IPS-NIHi7 (cell line): ENCODE measurements around the gene JAZF1.
A peak's percentile ranks its signal among the peaks of the same experiment; 100 is the strongest.
"Not testable (repeated sequence)": the region's sequence is repeated elsewhere in the genome, so short reads cannot be mapped to it uniquely, and the experiment has no call there.

Experiments
- DNase-seq: peaks from one replicate; pipeline ENCODE4 v3.0.0; 2012; ENCODE audit warnings: mixed read lengths; ENCODE audit errors: extremely low spot score

JAZF1 gene

DNA sequence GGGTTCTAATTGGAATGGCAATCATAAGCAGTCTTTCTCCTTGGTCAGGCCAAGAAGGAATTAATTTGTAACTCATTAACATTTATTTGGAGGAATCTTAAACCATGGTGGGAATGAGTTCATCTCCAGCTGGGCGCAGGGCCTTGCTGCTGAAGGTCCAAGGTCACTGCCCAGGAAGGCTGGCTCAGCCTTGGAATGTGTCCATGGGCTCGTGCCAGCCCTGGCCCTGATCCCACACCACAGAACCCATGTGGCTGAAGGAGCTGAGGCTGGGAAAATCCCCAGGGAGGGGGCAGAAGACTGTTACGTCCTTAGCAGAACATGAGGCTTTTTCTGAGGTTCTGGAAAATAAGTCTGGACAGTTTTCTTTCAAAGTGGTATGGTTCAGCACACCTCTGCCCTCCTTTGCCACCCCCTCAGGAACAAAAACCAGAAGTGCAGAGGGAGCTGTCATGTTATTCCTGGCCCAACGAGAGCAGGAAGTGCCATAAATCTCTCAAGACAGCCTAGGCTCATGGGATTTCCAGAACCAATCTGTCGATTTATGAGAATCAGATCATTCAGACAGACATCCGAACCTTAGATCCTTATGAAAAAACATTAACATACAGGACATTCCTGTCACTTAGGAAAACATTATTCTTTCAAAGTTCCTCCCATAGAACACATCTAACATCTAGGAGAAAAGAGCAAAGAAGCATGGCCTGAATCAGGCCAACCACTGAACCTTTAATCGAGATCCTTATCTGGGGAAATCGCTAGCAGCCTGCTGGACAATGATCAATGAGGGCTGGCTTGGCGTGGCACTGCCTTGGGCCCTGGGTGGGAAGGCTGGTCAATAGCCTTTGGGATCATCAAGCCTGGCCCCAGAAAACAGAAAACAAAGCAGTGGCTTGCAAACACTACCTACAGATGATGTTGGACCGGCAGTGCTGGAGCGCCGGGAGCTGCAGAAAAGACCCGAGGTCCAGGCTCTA lies 306.3 kb downstream of the JAZF1 start:
- no peak for DNase-seq

DNA sequence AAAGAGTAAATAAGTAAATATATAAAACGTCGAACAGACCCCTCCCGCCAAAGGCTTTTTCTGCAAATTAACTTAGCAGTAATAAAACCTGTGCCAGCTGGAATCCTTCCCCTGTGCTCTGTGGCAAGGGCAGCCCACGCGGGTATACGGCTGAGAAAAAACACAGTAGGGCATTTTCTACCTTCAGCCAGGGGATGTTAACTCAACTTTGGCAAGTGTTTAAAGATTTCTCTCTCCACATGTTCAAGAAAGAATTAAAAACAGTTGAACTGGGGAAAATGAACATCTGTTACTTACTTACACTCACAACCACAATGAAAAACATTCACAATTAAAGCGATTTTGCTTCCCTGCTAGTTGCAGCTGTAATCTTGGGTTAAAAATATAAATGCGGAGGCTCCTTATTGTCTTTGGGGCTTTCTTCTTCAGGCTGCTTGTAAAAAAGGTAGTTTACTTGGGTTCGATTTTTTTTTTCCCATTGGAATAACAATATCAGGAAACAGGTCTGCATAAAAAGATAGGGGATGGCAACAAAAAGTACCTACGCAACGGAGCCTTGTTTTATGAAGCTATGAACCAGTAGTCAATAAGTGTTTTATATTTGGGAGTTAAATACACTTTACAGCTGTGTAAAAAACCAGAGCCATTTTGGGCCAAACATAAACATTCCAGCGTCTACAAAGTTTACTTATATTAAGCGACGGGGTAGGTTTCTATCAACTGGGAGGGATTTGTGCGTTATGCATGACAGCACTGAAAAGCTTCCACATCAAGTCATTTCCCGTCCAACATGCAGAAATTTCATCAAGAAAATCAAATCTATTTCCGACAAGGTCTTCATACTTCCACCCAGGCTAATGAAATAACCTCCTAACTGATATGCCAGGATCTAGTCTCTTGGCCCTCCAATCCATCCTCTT lies 308.0 kb downstream of the JAZF1 start:
- DNase-seq = no peak

DNA sequence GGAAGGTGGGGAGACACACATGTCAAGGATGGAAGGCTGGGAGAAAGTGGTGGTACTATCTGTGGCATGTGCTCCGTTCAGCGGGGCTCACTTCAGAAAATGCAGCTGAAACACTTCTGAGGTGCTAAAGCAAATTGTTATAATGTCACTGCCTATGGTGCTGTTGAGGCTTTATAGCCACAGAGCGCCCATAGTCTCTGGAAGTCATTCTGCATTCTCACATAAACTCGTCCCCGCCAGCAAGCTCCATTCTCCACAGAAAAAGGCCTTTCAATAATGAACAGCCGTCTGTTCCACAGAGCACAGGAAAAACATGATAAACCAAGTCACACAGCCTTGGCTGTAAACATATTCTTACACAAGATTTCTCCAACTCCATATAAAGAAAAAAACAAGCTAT lies 308.7 kb downstream of the JAZF1 start:
- no peak for DNase-seq

DNA sequence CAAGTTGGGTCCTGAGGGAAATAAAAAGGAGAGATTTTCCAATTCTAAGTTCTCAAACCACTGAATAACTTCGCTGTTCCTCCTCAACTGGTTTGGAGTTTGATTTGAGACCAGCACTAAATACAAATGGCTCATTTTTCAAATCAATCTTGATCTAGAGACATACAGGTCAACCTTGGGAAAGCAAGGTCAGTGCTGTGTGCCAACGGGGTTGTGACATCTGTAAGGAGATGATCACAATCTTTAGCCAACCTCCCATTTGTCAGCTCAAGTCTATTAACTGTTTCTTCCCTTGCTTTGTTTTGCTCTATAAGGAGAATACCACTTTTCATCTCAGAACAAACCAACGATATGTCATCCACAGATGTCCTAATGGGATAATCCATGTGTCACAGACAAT lies 309.5 kb downstream of the JAZF1 start:
- DNase-seq = no peak

DNA sequence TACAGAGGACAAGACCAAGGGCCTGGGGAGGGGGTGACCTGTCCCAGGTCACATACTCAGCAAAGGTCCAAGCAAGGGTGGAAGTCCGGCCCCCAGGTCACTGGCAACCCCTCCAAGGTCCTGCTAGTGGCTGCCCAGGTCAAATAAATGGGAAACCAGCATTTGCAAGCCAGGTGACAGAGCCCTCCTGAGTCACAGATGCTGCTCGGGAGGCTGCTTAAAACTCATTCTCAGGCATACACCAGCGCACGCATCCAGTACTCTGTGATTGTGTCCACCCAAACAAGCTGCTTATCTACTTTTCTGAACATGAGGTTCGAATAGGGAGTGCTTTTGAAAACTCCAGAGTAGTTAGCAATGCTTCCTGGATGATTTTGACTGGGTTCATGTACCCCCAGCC lies 310.0 kb downstream of the JAZF1 start:
- DNase-seq = no peak

DNA sequence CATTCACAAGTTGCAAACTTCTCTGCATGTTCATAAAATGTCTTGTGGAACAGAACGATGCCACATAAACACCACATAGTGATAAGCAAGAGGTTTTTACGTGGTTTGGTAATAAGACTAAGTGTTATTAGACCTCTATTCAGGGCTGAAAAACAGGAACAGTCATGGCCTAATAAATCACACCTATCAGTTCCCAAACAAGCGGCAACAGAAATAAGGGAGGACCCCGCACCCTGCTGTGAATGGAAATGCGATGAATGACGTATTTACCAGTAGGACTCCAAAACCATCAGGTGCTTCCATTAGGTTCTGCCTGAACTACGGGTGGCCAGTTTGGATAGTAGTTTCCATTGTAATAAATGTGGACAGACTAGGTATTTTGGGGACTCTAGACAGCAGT lies 311.5 kb downstream of the JAZF1 start:
- no peak for DNase-seq

DNA sequence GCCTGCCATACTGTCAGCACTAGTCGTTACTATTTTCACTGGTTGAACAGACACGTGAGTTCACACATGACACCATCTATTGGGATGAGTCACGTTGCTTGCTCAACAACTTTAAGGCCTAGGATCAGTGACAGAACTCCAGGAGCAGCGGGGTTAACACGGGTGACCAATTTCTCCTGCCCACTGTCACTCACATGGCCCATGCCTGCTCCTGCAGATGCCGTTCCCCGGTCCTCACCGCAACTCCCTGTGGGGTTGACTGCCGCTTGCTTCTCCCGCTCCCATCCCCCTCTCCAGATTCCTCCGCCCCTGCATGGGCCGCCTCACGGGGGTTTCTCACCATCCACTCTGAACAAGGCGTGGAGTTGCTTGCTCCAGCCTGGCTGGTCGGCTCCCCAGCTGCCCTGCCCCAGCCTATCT lies 312.5 kb downstream of the JAZF1 start:
- DNase-seq = no peak

DNA sequence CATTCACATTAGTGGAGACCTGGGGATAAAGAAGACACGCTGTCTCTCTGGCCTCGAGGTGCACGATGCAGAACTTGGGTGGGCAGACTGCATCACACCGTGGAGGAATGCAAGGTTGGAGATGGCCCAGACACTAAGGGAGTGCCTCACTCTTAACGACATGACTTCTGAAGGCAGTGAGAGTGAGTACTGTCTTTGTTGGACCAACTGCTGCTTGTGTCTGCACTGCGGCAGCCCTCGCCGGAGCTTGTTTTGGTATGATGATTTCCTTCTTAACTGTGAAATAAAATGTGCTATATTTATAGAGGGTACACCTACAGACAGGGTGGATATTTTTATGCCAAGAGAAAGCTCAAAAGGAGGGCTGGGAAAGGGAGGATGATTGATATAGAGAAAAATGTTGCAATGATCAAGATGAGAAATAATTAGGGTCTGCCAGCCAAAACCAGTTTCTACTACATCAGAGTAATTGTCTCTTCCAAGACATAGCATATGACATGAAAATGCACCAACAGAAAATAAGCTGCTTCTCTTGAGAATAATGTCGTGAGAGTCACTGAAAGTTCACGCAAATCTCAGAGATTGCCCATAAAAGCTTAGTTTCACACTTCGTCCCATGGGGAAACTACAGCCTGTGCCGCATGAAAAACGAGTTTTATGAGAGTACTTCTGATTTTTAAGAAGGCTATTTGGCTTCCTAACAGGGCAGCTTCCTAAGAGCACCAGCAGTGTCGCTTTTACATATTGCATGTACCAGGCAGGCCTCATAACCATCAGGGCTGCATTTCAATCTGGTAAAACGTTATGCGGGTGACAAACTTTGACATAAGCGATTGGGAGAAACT lies 313.5 kb downstream of the JAZF1 start:
- DNase-seq = no peak

DNA sequence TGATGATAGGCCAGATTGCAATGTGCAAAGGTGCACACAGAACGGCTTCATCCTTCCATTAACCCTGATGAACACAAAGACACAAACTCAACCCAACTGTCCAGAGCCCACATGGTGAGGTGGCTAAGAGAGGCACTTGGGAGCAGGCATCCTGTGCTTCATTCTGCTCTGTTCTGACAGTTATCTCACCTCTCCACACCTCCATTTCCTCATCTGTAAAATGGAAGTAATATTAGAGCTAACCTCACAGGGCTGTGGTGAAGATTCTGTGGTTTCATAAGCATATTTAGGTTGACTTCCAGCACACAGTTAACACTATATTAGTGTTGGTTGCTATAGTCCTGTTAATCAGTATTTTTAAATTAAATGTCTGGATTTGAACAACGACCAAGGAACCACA lies 314.3 kb downstream of the JAZF1 start:
- DNase-seq = no peak

DNA sequence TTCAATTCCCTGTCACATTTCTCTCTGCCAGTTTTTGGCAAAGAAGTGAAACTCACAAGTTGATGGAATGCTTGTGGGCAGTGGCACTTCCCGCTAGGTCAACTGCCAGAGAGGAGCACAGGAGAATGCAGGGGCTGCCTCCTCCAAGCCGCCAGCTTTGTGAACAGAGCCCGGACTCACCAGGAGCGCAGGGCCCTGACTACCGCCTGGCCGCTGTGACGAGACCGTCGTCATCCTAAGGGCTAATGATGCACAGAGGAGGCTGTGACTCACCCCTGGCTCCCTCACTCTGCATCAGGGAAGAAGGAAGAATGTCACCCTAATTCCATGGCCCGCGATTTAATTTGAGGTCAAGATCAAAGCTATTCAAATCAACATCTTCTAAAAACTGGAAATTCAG lies 316.7 kb downstream of the JAZF1 start:
- peak; percentile 45 for DNase-seq

DNA sequence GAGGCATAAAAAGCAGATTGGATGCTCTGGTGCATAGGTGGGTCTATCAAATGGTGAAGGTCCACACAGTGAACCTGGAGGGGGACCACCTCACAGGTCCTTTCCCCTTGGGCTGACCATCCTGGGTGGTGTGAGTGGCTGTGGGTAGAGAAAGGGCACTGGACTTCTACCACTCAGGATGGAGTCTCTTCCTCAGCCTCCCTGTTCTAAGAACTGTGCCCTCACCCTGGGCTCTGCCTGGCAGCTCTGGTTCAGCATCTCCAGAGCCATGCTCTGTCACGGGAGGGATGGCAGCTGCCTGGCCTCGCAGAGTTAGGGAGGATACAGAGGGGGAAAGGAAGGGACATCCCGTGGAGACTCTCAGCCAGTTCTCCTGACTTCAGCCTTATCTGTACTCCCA lies 318.8 kb downstream of the JAZF1 start:
- DNase-seq = no peak

DNA sequence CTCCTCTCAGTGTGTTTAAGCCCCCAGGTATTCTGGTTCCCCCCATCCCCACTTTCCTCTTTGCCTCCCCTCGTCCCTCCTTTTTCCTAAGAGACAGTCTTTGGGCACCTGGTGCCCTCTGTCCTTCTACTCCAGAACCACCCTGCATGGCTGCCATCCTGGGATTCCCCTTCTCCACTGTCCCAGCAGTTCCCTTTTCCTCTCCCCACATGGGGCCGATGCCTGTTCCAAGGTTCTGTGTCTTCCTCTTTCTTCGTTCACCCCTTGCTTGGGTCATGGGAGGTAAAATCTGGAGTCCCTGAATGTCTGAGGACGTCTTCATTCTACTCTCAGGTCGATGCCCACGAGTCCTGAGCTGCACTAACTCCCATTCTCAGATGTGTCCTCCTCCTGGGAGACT lies 319.8 kb downstream of the JAZF1 start:
- no peak for DNase-seq

DNA sequence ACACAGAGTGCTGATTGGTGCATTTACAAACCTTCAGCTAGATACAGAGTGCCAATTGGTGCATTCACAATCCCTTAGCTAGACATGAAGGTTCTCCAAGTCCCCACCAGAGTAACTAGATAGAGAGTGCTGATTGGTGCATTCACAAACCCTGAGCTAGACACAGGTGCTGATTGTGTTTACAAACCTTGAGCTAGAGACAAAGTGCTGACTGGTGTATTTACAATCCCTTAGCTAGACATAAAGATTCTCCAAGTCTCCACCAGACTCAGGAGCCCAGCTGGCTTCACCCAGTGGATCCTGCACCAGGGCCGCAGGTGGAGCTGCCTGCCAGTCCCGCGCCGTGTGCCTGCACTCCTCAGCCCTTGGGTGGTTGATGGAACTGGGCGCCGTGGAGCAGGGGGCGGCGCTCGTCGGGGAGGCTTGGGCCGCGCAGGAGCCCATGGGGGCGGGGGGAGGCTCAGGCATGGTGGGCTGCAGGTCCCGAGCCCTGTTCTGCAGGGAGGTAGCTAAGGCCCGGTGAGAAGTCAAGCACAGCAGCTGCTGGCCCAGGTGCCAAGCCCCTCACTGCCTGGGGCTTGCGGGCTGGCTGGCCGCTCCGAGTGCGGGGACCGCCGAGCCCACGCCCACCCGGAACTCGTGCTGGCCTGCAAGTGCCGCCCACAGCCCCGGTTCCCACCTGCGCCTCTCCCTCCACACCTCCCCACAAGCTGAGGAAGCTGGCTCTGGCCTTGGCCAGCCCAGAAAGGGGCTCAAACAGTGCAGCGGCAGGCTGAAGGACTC lies 323.7 kb downstream of the JAZF1 start:
- not testable (repeated sequence) for DNase-seq

DNA sequence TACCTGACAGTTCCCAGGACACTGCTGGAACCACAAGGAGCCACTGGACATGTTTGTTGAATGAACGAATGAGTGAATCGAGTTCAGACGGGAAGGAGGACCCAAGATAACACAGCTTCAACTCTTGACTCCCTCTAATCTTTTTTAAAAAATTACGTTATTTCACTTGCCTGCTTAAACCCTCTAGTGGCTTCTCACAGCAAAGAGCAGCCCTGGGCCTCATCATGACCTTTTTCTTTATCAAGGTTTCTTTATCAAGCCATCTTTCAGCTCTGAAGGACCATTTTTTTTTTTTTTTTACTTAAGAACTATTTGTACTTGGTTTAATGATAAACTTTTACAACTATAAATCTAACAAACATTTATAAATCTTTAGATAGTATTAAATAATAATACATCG lies 330.1 kb downstream of the JAZF1 start:
- no peak for DNase-seq

DNA sequence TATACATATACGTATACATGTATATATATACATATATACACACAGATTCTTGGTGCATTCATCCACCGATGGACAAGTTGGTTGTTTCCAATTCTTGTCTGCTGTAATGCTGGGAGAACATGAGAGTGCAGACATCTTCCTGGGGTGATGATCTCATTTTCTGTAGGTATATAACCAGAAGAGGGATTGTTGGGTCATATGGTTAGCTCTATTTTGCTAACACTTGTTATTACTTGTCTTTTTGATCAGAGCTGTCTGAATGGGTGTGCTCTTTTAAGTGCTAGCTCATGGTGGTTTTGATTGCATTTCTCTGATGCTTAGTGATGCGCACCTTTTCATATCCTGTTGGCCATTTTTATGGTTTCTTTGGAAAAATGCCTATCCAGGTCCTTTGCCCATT lies 334.2 kb downstream of the JAZF1 start:
- DNase-seq = no peak

DNA sequence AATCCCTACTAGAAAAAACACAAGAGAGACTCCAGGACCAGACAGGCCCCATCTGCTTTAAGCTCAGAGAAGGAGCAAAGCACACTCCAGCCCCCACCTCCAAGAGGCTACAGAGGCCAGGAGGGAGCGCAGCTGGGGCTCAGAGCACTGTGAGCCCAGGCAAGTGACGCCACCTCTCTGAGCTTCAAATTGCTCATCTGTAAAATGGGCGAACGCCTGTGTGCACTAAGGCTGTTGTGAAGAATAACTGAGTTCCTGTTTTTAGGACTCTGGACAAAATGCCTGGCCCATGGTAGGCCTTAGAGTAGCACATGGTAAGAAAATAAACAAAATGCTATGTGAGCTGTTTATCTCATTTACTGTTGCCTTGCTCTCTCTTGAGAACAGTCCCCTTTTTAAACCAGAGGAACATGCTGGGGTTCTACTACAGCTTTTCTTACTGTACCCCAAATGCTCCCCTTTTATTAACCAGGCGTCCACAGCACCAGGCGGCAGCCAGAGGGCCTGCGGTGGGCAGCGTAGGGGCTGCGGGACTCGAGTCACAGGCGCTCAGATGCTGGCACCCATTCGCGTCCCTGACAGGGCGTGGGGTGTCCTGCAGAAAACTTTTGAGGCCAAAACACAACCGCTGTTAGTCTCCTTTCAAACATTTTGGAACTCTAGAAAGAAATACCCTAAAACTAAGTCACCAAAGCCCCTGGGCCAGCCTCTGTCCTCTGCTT lies 336.9 kb downstream of the JAZF1 start:
- DNase-seq = no peak

DNA sequence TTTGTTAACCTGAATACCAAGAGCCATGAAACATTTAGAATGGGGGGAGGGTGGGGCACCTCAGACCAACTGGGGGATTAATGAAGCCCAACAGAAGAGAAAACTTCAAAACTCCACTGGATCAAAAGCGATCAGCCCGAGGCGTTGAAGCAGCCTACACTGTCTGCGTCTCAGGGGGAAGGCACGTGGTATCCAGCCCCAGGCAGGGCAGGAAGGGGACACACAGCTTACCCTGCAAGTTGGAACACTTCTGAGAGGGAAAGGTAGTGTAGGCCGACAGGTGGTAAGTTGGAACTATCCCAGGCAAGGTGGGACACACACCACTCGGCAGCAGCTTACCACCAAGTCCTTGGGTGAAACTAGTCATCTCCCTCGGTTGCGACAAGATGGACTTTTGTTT lies 337.7 kb downstream of the JAZF1 start:
- DNase-seq = no peak

DNA sequence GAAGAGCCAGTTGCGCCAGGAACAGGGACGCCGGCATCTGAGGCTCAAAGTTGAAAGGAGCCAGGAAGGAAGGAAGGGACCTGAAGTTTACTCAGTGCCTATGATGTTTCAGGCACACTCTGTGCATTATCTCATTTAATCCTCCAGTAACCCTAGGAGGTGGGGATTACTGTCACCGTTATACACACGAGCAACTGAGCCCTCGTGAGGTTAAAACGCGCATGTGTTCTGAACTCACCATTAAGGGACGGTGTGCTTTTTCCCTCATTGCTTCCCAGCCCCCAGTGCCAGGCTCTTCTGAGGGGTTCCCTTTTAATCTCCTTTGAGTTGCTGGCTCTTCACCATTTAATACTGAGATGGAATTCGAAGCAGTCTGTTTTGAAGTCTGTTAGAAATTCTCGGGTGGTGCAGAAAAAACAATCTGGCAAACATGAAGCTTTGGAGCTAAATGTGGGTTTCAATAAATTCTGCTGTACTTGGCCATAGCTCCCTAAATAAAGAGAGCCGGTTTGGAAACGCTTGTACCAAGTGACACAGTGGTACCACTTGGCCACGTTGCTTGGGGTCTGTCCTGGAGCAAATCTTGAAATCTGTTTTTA lies 338.4 kb downstream of the JAZF1 start:
- DNase-seq = no peak

DNA sequence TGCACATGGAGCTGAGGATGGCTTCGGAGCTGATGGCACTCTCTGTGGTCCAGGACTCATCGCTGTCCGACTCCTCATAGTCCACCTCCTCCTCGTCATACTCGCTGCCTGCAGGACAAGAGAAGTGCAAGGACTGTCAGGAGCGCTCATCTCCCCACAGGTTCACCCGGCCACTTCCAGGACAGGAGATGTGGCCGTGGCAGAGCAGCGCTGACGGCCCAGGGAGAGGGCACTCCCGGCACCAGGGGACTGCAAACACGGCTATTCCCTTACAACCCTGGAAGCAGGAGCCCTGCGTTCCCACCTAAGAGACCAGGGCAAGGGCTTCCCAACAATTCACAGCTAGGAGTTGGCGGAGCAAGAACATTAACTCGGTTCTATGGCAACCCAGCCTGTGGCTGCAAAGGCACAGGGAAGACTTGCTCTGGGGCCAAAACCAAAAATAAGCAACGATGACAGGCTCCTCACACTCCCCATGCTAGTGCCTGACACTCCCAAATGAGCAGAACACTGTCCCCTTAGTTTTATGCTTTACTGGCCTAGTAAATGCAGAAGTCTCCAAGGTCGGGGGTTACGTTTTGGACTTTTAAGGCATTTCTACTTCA lies 339.7 kb downstream of the JAZF1 start:
- no peak for DNase-seq
